PFSK-1 (cell line): ENCODE data around the gene ADGRA1.

ENCODE experiments used
- POLR2AphosphoS5 ChIP-seq: IDR thresholded peaks from 2 replicates; pipeline ENCODE4 v1.6.1; 2012; ENCODE audit warnings: low read depth, mild to moderate bottlenecking, control low read depth, low read length, moderate library complexity
- REST ChIP-seq, 2 experiments: IDR thresholded peaks; 2 replicates each; pipeline versions ENCODE4 v1.6.1 to v1.8.0; 2011 to 2012; ENCODE audit warnings: low read depth in 2 of 2, low read length in 2 of 2, control low read depth in 1 of 2, inconsistent platforms in 1 of 2, mild to moderate bottlenecking in 1 of 2, moderate library complexity in 1 of 2; ENCODE audit not compliant: insufficient read depth in 1 of 2

- no peak for TF ChIP-seq POLR2AphosphoS5
- no peak for TF ChIP-seq REST (IDR thresholded peaks at IDR 0.05; ENCODE audit: insufficient read depth in 1 of 2, low read depth in 2 of 2, low read length in 2 of 2)
Measured at GRCh38 chr10:133056651-133057178, 31.0 kb upstream of the ADGRA1 start.
